Prostate gland (tissue), 2 donors: ENCODE data around the gene SH3TC1. TPM values are rescaled to one million over a fixed set of nuclear protein-coding genes. Genes with fewer than 3 reads are reported as not detected.

Experiments used
- DNase-seq: peaks from one replicate; pipeline ENCODE4 v3.0.0-alpha.2; 2019; ENCODE audit warnings: low spot score
- H3K27ac ChIP-seq, 2 donors: fragments of 200-600 bp; sonication (generic); 2 replicates each; pipeline ENCODE4 v1.5.1; 2017 to 2019
- H3K27me3 ChIP-seq: fragments of 200-600 bp; sonication (generic); replicated peaks from 2 replicates; pipeline ENCODE4 v1.5.1; 2019; ENCODE audit not compliant: insufficient read depth
- H3K36me3 ChIP-seq, 2 donors: fragments of 200-600 bp; sonication (generic); 1 replicate in 1 of 2; 2 replicates in 1 of 2; pipeline versions ENCODE4 v1.5.1 to v1.8.1; 2017 to 2019
- H3K4me1 ChIP-seq: fragments of 200-600 bp; sonication (generic); replicated peaks from 2 replicates; pipeline ENCODE4 v1.5.1; 2019
- H3K4me3 ChIP-seq, 2 donors: fragments of 200-600 bp; sonication (generic); 2 replicates each; pipeline ENCODE4 v1.5.1; 2017 to 2019
- H3K9me3 ChIP-seq: fragments of 200-600 bp; sonication (generic); 2 replicates; pipeline ENCODE4 v1.5.1; 2017
- CTCF ChIP-seq, 4 experiments: fragments of 200-600 bp in 2 of 4; fragments of 450-650 bp in 2 of 4; sonication (generic) in 2 of 4; IDR thresholded peaks; 1 replicate in 3 of 4; 2 replicates in 1 of 4; pipeline ENCODE4 v1.5.1; 2016 to 2019; ENCODE audit warnings: antibody characterized with exemption in 4 of 4, mild to moderate bottlenecking in 2 of 4, moderate library complexity in 2 of 4
- POLR2A ChIP-seq: fragments of 450-650 bp; IDR thresholded peaks from one replicate; pipeline ENCODE4 v1.6.1; 2016; ENCODE audit warnings: antibody characterized with exemption, mild to moderate bottlenecking
- POLR2AphosphoS5 ChIP-seq: sonication (generic); formaldehyde crosslinking; IDR thresholded peaks from one replicate; pipeline ENCODE4 v1.6.1; 2017; ENCODE audit warnings: antibody characterized with exemption
- WGBS: methylation state at CpG from one replicate; pipeline ENCODE4 v1.1.5; 2018; 5-methylcytosine and 5-hydroxymethylcytosine counted together
- intact Hi-C: fragments of 100-400 bp; cut with DNase I; formaldehyde crosslinking; loops from one replicate; pipeline ENCODE4 v1.14.2; 2022
- total RNA-seq, 2 donors: library from RNA; depleted of rRNA; stranded (reverse); fragments of >200 nt; gene quantifications; one replicate each; pipeline ENCODE4 v1.1.0, GENCODE V29; 2016

SH3TC1 gene
- total RNA-seq, 2 donors from 2014 or later: 22.4 to 37.5 TPM

GRCh38 chr4:8182858-8183725 is 16.0 kb upstream of the SH3TC1 start:
- peak; percentile 94 for DNase-seq
- Histone ChIP-seq H3K4me3 (no peak overlapping the region), H3K9me3 (no peaks in the 10 kb centered on the region), H3K27ac (peak overlapping the region in 1 of 2 donors; percentile 65), H3K36me3 (no peaks in the 10 kb centered on the region), H3K4me1 (peaks cover 14% of the 10 kb centered on the region), H3K27me3 (no peaks in the 10 kb centered on the region)
- WGBS: 40% methylated on average over 25 of the region's 25 CpGs
- no peak for TF ChIP-seq POLR2A
- peak; percentile 93 for TF ChIP-seq POLR2AphosphoS5
- TF ChIP-seq CTCF (IDR thresholded peaks at IDR 0.05): peak in 1 of 4 experiments; percentile 3
- intact Hi-C loops: no loop called here

GRCh38 chr4:8184061-8184460 is 15.0 kb upstream of the SH3TC1 start:
- H3K9me3 ChIP-seq: no peaks in the 10 kb centered on the region
- H3K27ac ChIP-seq: peak overlapping the region in 1 of 2 donors; percentile 54
- H3K36me3 ChIP-seq: no peaks in the 10 kb centered on the region
- no peak overlapping the region for H3K4me3 ChIP-seq
- WGBS: 80% methylated on average over 4 of the region's 4 CpGs
- TF ChIP-seq POLR2A: no peak
- TF ChIP-seq CTCF (IDR thresholded peaks at IDR 0.05): no peak
- TF ChIP-seq POLR2AphosphoS5: no peak
- H3K27me3 ChIP-seq: no peaks in the 10 kb centered on the region
- no peak for DNase-seq
- intact Hi-C loops: no loop called here
- H3K4me1 ChIP-seq: peaks cover 19% of the 10 kb centered on the region

GRCh38 chr4:8185295-8185694 is 13.8 kb upstream of the SH3TC1 start:
- 63% methylated on average over 9 of the region's 9 CpGs for WGBS
- Histone ChIP-seq H3K4me3 (no peak overlapping the region), H3K36me3 (no peaks in the 10 kb centered on the region), H3K4me1 (peaks cover 23% of the 10 kb centered on the region), H3K27me3 (no peaks in the 10 kb centered on the region), H3K27ac (peak overlapping the region in 1 of 2 donors; percentile 15), H3K9me3 (no peaks in the 10 kb centered on the region)
- intact Hi-C loops: no loop called here
- DNase-seq: no peak
- TF ChIP-seq POLR2A (no peak), POLR2AphosphoS5 (no peak), CTCF (IDR thresholded peaks at IDR 0.05) (no peak)

- H3K4me1 ChIP-seq: peaks cover 23% of the 10 kb centered on the region
- no peaks in the 10 kb centered on the region for H3K36me3 ChIP-seq
- H3K27me3 ChIP-seq: no peaks in the 10 kb centered on the region
- TF ChIP-seq POLR2AphosphoS5 (no peak), CTCF (IDR thresholded peaks at IDR 0.05) (no peak), POLR2A (no peak)
- intact Hi-C loops: no loop called here
- 78% methylated on average over 9 of the region's 9 CpGs for WGBS
- no peak for DNase-seq
- H3K4me3 ChIP-seq: no peak overlapping the region
- H3K27ac ChIP-seq: no peak overlapping the region
- no peaks in the 10 kb centered on the region for H3K9me3 ChIP-seq
Measured at GRCh38 chr4:8185930-8186329, 13.2 kb upstream of the SH3TC1 start.

GRCh38 chr4:8188085-8188484 is 11.0 kb upstream of the SH3TC1 start:
- TF ChIP-seq CTCF (IDR thresholded peaks at IDR 0.05) (no peak), POLR2AphosphoS5 (no peak), POLR2A (no peak)
- Histone ChIP-seq H3K9me3 (no peaks in the 10 kb centered on the region), H3K27me3 (no peaks in the 10 kb centered on the region), H3K4me3 (no peak overlapping the region), H3K4me1 (peaks cover 11% of the 10 kb centered on the region), H3K36me3 (no peaks in the 10 kb centered on the region), H3K27ac (peak overlapping the region; percentile 52)
- 76% methylated on average over 12 of the region's 12 CpGs for WGBS
- intact Hi-C loops: no loop called here
- no peak for DNase-seq
